Smooth muscle cell (in vitro differentiated cells): ENCODE data around the gene B4GALT1. TPM values are rescaled to one million over a fixed set of nuclear protein-coding genes. Genes with fewer than 3 reads are reported as not detected.

ENCODE experiments used
- DNase-seq: peaks from one replicate; lab custom pipeline; 2025; ENCODE audit not compliant: unreplicated experiment; lab: John Stamatoyannopoulos, UW
- H2AFZ ChIP-seq: fragments of 200-600 bp; sonication (generic); 2 replicates; pipeline ENCODE4 v1.6.0; 2016; ENCODE audit warnings: antibody characterized with exemption, low read depth, mild to moderate bottlenecking
- H3F3A ChIP-seq: fragments of 200-600 bp; sonication (generic); 2 replicates; pipeline ENCODE4 v1.6.0; 2017; ENCODE audit warnings: antibody characterized with exemption, low read depth
- H3K27ac ChIP-seq: fragments of 200-600 bp; sonication (generic); 2 replicates; pipeline ENCODE4 v1.5.1; 2016; ENCODE audit warnings: low read depth, mild to moderate bottlenecking
- H3K27me3 ChIP-seq: fragments of 200-600 bp; sonication (generic); 2 replicates; pipeline ENCODE4 v1.6.1; 2016; ENCODE audit warnings: low read depth, mild to moderate bottlenecking
- H3K36me3 ChIP-seq: fragments of 200-600 bp; sonication (generic); 2 replicates; pipeline ENCODE4 v1.5.1; 2016; ENCODE audit warnings: low read depth
- H3K4me1 ChIP-seq: fragments of 200-600 bp; sonication (generic); 2 replicates; pipeline ENCODE4 v1.5.1; 2016; ENCODE audit warnings: low read depth
- H3K4me2 ChIP-seq: fragments of 200-600 bp; sonication (generic); 2 replicates; pipeline ENCODE4 v1.6.0; 2016; ENCODE audit warnings: mild to moderate bottlenecking
- H3K4me3 ChIP-seq: fragments of 200-600 bp; sonication (generic); 2 replicates; pipeline ENCODE4 v1.5.1; 2016; ENCODE audit warnings: mild to moderate bottlenecking
- H3K79me2 ChIP-seq: fragments of 200-600 bp; sonication (generic); 2 replicates; pipeline ENCODE4 v1.6.0; 2016; ENCODE audit warnings: low read depth, mild to moderate bottlenecking
- H3K9ac ChIP-seq: fragments of 200-600 bp; sonication (generic); 2 replicates; pipeline ENCODE4 v1.6.0; 2016; ENCODE audit warnings: low read depth
- H3K9me3 ChIP-seq: fragments of 200-600 bp; sonication (generic); replicated peaks from 2 replicates; pipeline ENCODE4 v1.5.1; 2016; ENCODE audit warnings: low read depth
- H4K20me1 ChIP-seq: fragments of 200-600 bp; sonication (generic); 2 replicates; pipeline ENCODE4 v1.6.0; 2016; ENCODE audit warnings: low read depth
- WGBS: methylation state at CpG from one replicate; pipeline ENCODE4 v1.1.7; 2016; ENCODE audit warnings: low lambda C conversion rate; 5-methylcytosine and 5-hydroxymethylcytosine counted together
- polyA plus RNA-seq: library from polyadenylated mRNA; unstranded; fragments of >200 nt; fragmentation: Nextera tagmentation; extraction: Ambion mirVana; gene quantifications from 2 replicates; pipeline ENCODE4 v1.2.1, GENCODE V29; 2016
- total RNA-seq: library from RNA; depleted of rRNA; stranded (reverse); fragments of >200 nt; gene quantifications from 2 replicates; pipeline ENCODE4 v1.2.3, GENCODE V29; 2014
- TF ChIP-seq, protein P1 (sequence below): fragments of 200-600 bp; sonication (generic); IDR thresholded peaks from 2 replicates; pipeline ENCODE4 v1.5.1; 2017; ENCODE audit warnings: borderline replicate concordance, mild to moderate bottlenecking, antibody characterized with exemption; ENCODE audit not compliant: insufficient read depth, poor library complexity, severe bottlenecking

Gene B4GALT1
- total and polyA plus RNA-seq, 2 experiments from 2014 or later = 49.2 to 56.3 TPM

DNA sequence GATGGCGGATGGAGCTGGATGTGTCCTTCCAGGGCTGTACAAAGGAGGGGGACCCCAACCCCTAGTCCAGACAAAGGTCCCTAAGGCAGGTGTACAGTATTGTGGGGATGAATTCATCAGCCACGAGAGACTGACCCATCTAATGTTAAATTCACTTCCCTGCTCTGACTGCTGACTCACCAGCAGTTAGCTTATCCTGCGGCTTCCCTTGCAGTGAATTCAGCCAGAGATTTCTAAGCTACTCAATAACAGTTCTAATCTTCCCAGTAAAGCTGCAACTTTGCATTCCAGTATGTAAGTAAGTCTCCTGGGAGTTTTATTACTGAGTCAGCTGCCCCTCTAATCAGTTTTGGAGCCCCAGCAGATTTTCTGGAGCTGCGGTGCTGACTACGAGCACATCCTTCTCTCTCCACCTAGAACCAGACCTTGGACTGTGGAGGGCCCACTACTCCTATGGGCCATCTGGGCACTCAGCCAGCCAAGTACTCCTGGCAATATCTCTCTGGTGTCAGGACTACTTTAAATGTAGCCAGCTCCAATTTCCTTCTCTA is 16.1 kb downstream of the B4GALT1 start:
- DNase-seq = no peak
- H3K4me3 ChIP-seq = no peak overlapping the region
- H3K9me3 ChIP-seq = no peaks in the 10 kb centered on the region
- H3F3A ChIP-seq = peaks cover 28% of the 10 kb centered on the region
- peaks cover 94% of the 10 kb centered on the region for H3K79me2 ChIP-seq
- peak overlapping the region; percentile 66 for H3K4me2 ChIP-seq
- peaks cover 16% of the 10 kb centered on the region for H3K4me1 ChIP-seq
- WGBS = 16% methylated on average over 5 of the region's 5 CpGs
- TF ChIP-seq, protein P1, sequence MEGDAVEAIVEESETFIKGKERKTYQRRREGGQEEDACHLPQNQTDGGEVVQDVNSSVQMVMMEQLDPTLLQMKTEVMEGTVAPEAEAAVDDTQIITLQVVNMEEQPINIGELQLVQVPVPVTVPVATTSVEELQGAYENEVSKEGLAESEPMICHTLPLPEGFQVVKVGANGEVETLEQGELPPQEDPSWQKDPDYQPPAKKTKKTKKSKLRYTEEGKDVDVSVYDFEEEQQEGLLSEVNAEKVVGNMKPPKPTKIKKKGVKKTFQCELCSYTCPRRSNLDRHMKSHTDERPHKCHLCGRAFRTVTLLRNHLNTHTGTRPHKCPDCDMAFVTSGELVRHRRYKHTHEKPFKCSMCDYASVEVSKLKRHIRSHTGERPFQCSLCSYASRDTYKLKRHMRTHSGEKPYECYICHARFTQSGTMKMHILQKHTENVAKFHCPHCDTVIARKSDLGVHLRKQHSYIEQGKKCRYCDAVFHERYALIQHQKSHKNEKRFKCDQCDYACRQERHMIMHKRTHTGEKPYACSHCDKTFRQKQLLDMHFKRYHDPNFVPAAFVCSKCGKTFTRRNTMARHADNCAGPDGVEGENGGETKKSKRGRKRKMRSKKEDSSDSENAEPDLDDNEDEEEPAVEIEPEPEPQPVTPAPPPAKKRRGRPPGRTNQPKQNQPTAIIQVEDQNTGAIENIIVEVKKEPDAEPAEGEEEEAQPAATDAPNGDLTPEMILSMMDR = no peak
- peak overlapping the region; percentile 79 for H3K27ac ChIP-seq
- H4K20me1 ChIP-seq = peaks cover 72% of the 10 kb centered on the region
- H3K27me3 ChIP-seq = no peaks in the 10 kb centered on the region
- H3K9ac ChIP-seq = no peak overlapping the region
- H3K36me3 ChIP-seq = no peaks in the 10 kb centered on the region
- H2AFZ ChIP-seq = no peak overlapping the region

DNA sequence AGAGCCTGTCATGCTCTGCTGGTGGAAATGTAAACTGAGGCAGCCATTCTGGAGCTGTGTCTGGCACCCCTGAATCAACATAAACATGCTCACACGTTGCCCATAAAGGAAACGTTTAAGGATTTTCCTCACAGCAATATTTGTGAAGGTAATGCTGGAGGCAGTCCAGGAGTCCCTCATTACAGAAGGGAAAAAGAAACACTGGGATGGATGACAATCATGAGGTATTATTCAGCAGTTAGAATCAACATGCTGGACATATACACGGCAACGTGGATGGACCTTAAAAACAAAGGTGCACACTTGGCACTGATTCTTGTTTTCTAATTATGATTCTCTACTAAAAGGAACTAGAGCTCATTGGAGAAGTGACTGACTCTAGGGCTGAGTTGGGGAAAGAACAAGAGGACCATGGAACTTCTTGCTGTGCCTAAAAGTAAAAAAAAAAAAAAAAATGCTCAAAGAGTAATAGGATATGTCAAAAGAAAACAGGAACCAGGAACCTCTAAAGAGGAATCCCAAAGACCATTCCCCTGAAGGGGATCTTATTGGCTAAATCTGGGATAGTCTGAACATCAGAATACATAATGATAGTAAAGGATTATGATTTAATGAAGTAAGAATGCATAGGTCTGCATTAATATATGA is 18.6 kb downstream of the B4GALT1 start:
- WGBS = 70% methylated on average over 4 of the region's 4 CpGs
- Histone ChIP-seq H3K36me3 (no peaks in the 10 kb centered on the region), H3K27ac (peak overlapping the region; percentile 18)

DNA sequence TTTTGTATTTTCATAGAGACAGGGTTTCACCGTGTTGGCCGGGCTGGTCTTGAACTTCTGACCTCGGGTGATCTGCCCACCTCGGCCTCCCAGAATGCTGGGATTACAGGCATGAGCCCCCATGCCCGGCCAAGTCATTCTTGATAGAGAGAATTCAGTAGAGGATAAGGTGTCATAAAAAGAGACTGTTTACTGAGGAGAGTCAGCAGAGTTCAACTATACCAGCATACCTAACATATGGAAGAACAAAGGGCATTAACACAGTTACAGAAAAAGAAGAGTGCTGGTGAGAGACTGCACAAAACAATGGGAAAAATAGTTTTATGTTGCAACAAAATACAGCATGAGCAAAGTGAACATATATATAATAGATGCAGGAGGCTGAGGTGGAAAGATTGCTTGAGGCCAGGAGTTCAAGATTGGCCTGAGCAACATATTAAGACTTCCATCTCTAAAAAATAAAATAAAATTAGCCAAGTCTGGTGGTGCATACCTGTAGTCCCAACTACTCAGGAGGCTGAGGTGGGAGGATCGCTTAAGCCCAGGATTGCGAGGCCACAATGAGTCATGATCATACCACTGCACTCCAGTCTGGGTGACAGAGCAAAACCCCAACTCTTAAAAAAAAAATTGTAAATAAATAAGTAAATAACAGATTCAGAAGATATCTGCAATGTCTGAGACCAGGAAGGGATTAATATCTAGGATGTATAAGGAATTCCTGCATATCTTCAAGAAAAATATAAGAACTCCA is 19.5 kb downstream of the B4GALT1 start:
- H3K27me3 ChIP-seq = no peaks in the 10 kb centered on the region
- no peak overlapping the region for H3K4me3 ChIP-seq
- H3K27ac ChIP-seq = peak overlapping the region; percentile 8
- no peak for DNase-seq
- H3K79me2 ChIP-seq = peaks cover 94% of the 10 kb centered on the region
- 83% methylated on average over 7 of the region's 7 CpGs for WGBS
- no peak overlapping the region for H3K4me2 ChIP-seq
- H3K4me1 ChIP-seq = peaks cover 13% of the 10 kb centered on the region
- H4K20me1 ChIP-seq = peaks cover 90% of the 10 kb centered on the region
- H2AFZ ChIP-seq = no peak overlapping the region
- TF ChIP-seq, protein P1 = no peak
- no peaks in the 10 kb centered on the region for H3K9me3 ChIP-seq
- no peaks in the 10 kb centered on the region for H3K36me3 ChIP-seq
- H3K9ac ChIP-seq = no peak overlapping the region
- H3F3A ChIP-seq = peaks cover 22% of the 10 kb centered on the region

More for the DNA sequence above, 18.6 kb downstream of the B4GALT1 start:
- H3K79me2 ChIP-seq = peaks cover 94% of the 10 kb centered on the region
- H2AFZ ChIP-seq = no peak overlapping the region
- no peak for DNase-seq
- H3K27me3 ChIP-seq = no peaks in the 10 kb centered on the region
- H3F3A ChIP-seq = peaks cover 28% of the 10 kb centered on the region
- H3K9ac ChIP-seq = no peak overlapping the region
- H4K20me1 ChIP-seq = peaks cover 88% of the 10 kb centered on the region
- H3K9me3 ChIP-seq = no peaks in the 10 kb centered on the region
- peak overlapping the region; percentile 11 for H3K4me2 ChIP-seq
- H3K4me3 ChIP-seq = no peak overlapping the region
- TF ChIP-seq, protein P1 = no peak
- H3K4me1 ChIP-seq = peaks cover 14% of the 10 kb centered on the region
